ENCODE results near the gene DHFR2.

Gene DHFR2

GRCh38 chr3:94064243-94064860, 1.6 kb upstream of the DHFR2 start:
- H3K27ac ChIP-seq (ENCODE audit: extremely low read depth, low read depth, low read length): no peak overlapping the region
- POLR2A ChIA-PET: no interaction called here

More at GRCh38 chr3:94064243-94064860, 1.6 kb upstream of the DHFR2 start:
- TF ChIP-seq ZNF530 (tag by site-specific recombination; IDR thresholded peaks at IDR 0.05; ENCODE audit: low read depth) (no peak), ZSCAN16 (tag by site-specific recombination; IDR thresholded peaks at IDR 0.05) (no peak), ZNF391 (tag by site-specific recombination; IDR thresholded peaks at IDR 0.05; ENCODE audit: borderline replicate concordance, low read depth) (no peak), GLIS1 (tag by site-specific recombination; IDR thresholded peaks at IDR 0.05) (no peak), BCL11A (tag by site-specific recombination; IDR thresholded peaks at IDR 0.05; ENCODE audit: low read depth) (no peak), ZFHX2 (tag by site-specific recombination; conservative IDR thresholded peaks at IDR 0.05) (no peak), EGR2 (tag by site-specific recombination; IDR thresholded peaks at IDR 0.05; ENCODE audit: low read depth) (no peak), ZNF18 (tag by site-specific recombination; IDR thresholded peaks at IDR 0.05) (no peak), ZNF785 (tag by site-specific recombination; IDR thresholded peaks at IDR 0.05) (no peak), PRDM4 (tag by site-specific recombination; IDR thresholded peaks at IDR 0.05) (no peak), ZNF311 (tag by site-specific recombination; IDR thresholded peaks at IDR 0.05; ENCODE audit: borderline replicate concordance) (no peak), PRDM2 (tag by site-specific recombination; IDR thresholded peaks at IDR 0.05; ENCODE audit: borderline replicate concordance) (no peak)
- Histone ChIP-seq H3K4me1 (ENCODE audit: control insufficient read depth, insufficient read depth, low read length) (no peaks in the 10 kb centered on the region), H3K36me3 (ENCODE audit: control insufficient read depth in 2 of 2, insufficient read depth in 1 of 2, low read length in 2 of 2) (peaks cover 0 to 25% of the 10 kb centered on the region in 2 experiments; a peak in 1 of 3 replicates), H3K4me3 (ENCODE audit: low read depth, low read length) (no peak overlapping the region), H3K9me3 (ENCODE audit: control insufficient read depth, insufficient read depth, low read depth, low read length) (no peaks in the 10 kb centered on the region)
- CTCF ChIA-PET: interaction anchor here (0.5 kb wide), 1 partner anchor 61 kb away, joined by 3 read pairs; no protein-coding TSS in a partner anchor

All from HEK293 (cell line).